DMS114 treated with DMSO at 0.1 percent for 48 hours (cell line): ENCODE data around the gene CAV2.

Source experiments
- DNase-seq: peaks from one replicate; lab custom pipeline; 2025; ENCODE audit not compliant: unreplicated experiment; lab: John Stamatoyannopoulos, UW

The CAV2 gene

DNA sequence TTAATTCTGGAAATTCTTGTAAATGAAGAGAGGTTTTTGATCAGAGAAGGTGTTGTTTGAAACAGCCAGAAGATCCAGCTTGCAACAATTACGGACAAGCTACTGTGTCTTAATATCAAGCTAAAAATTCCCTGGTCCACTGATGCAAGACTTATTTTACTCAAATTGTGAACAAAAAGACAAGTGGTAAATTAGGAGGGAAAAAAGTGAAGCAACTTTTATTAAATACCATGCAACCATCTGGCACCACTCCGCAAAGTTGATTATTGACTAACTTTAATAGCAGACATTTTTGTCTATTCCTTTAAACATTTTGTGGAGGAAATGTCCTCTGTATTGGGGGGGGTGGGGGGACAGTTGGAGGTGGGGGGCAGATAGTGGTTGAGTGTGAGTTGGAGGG is 5.1 kb upstream of the CAV2 start:
- DNase-seq, result no peak

DNA sequence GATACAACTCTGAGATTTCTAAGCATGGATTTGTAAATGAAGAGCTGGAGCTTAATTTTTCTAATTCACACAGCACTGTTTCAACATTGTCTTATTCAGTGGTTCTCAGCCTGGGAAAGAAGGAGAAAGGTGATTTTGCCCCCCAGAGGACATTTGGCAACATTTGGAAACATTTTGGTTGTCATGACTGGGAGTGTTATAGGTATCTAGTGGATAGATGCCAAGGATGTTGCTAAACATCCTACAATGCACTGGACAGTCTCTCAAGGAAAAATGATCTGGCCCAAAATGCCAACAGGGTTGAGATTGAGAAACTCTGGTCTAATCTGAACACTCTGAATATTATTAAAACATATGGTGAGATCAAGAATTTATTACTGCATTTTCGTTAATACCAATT is 3.8 kb upstream of the CAV2 start:
- no peak for DNase-seq

DNA sequence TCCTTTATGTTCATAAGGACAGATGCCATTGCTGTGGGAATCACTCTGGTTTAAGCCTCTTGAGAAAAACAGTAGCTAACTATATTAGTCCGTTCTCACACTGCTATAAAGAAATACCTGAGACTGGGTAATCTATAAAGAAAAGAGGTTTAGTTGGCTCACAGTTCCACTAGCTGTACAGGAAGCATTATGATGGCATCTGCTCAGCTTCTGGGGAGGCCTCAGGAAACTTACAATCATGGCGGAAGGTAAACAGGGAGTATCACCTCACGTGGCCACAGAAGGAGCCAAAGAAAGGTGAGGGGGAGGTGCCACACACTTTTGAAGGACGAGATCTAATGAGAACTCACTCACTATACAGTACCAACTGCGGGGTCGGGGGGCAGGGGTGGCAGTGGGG is 2.9 kb upstream of the CAV2 start:
- DNase-seq, result no peak

DNA sequence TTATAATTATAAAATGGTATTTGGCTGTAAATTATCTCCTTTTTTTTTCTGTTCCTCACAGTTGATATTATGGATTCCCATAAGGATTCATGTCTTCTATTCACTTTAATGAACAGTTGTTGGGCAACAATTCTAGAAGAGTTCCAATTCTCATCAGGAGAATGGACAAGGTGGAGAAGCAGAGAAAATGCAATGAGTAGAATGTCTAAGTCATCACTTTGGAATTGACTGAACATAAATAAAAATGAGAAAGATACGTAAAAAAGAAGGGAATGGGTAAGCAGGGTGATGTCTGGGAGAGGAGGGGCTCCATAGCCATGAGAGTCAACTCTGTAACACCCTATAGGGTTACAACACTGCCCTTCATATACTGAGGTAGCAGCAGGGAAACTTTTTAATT is 1.8 kb upstream of the CAV2 start:
- no peak for DNase-seq

DNA sequence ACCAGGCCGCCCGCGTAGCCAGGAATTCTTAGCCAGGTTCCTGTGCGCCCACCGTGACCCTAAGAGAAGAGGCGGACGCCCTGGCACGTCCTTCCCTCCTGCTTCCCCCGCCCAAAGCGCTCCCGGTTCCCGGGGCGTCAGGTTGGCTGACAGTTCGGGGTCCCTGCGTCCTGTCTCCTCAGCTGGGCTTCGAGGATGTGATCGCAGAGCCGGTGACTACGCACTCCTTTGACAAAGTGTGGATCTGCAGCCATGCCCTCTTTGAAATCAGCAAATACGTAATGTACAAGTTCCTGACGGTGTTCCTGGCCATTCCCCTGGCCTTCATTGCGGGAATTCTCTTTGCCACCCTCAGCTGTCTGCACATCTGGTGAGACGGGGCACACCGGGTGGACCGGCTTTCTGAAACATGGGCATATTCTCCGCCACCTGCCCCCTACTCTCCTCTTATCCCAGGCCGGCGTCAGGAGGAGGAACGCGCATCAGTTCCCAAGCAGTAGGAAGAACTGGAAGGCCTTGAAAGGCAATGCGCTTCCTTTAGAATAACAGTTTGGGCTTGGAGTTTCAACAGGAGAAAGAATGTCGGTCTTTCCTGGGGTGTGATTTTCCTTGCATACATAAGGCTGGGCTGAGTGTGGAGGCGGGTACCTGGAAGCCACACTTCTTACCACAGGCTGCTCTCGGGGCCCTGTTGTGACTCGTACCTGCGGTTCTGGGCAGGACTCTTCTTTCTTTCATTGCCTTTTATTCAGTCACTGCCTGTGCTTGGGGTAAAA is 728 bp downstream of the CAV2 start:
- no peak for DNase-seq

DNA sequence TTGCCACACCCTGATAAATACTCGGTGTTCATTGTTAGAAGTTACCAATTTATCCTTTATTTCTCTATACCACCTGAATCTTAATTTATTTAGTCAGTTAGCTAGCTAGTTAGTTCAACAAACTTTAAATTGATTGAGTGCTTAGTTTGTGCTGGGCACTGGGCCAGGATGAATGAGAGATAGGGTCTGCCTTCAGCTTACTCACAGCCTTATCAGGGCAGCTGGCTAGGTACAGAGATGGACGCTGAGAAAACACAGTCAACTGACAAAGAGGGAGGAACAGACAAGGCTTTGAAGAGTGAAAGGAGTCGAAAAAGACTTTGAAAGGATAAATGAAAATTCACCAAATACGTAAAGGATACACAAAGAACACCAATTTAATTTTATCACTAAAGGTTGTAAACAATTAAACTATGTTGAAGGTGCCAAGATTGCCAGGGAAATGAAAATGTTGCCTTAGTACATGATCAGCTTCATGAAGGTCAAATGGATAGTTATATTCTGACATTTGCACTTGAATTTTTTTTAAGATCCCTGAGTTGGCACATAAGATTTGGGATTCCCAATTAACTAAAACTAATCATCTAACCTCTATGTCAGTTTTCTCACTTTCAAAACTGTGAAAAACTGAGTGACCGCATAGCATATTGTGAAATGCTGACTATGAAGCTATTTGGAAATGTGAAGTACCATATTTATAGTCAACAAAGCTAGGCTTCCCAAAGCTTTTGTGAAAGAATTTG is 2.1 kb downstream of the CAV2 start:
- DNase-seq, result no peak

DNA sequence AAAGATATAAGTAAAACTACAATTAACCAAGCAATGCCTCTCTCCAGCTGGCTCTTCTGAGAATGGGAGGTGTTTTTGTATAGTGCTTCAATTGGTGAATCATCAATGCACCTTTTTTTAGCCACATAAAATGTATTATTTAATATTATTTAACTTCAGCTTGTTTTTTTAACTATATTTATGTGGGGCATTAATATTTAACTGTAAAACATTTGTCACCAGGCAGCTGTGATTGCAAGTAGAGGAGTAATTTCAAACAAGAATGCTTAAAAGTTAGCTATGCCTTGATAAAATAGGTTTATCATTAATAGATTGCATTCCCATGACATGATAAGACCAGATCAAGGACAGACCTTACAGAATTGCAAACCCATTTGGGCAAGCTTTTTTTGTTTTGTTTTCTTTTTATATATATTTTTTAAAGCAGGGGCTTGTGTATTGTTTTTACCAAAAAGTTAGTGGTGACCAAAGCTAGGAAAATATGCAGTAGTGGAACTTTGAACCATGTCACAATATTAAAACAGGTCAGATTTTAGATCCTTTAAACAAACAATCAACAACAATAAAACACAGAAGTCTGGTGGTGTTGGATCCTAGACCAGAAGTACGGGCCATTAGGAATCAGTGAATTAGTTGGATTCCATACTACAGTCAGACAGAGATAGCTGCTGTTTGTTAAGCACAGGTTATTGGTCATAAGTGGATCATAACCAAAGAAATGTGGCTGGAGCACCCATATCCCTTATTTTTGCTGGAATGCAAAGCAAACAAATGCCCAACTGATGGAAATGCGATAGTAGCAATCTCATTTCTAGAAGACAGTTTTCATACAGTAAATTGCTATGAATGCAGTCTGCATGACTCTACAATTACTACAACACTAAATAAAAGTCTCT is 2.9 kb downstream of the CAV2 start:
- no peak for DNase-seq

DNA sequence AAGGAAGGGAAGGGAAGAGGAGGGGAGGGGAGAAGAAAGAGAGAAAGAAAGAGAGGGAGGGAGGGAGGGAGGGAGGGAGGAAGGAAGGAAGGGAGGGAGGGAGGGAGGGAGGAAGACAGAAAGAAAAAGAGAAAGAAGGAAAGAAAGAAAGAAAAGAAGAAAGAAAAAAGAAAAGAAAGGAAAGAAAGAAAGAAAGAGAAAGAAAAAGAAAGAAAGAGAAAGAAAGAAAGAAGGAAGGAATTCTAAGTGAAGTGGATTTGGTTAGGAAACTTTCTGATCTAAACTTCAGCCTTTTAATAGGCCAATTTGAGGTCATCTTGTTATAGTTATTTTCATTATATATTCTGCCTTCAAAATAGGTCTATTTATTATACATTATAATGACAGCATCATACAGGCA is 4.3 kb downstream of the CAV2 start:
- no peak for DNase-seq

DNA sequence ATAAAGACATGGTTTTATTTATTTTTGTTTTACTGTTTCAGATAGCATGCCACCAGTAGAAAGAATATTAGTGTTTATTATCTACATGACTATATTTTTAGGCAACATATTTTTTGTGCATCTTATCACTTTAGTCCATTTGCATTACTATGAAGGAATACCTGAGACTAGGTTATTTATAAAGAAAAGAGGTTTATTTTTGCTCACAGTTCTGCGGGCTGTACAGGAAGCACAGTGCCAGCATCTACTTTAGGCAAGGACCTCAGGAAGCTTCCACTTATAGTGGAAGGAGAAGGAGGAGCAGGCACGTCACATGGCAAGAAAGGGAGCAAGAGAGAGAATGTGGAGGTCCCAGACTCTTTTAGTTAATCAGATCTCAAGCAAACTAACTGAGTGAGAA is 5.7 kb downstream of the CAV2 start:
- DNase-seq, result no peak

DNA sequence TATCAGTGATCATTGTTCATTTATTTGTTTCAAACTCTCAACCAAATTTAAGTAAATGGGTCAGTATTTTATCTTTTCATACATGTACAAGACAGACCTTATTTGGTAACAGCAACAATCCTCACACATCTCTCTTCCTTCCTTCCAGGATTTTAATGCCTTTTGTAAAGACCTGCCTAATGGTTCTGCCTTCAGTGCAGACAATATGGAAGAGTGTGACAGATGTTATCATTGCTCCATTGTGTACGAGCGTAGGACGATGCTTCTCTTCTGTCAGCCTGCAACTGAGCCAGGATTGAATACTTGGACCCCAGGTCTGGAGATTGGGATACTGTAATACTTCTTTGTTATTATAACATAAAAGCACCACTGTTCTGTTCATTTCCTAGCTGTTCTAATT is 6.3 kb downstream of the CAV2 start:
- no peak for DNase-seq

DNA sequence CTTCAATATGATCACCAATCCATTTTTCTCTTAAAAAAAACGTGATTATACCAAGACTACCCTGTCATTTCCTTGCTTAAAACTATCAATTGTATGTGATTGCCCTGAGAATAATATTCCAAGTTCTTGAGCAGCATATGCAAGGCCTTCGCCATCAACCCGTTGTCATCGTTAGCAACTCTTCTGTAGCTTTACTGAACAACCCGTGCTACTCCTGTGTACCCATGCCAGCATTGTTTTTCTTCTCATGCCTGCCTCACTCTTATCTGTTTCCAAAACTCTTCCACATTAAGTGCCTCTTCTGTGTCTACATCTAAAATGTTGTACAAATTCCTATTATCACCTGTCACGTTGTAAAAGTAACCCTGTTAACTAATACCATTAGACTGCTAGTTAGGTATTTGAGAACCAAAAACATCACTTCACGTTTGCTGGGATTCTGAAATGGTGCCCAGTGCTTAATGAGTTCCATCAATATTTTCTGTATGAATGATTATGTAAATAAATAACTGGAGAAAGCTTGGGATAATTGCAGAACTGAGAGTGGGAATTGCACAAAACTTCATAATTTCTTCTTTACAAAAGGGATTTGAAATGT is 10.5 kb downstream of the CAV2 start:
- DNase-seq, result no peak

DNA sequence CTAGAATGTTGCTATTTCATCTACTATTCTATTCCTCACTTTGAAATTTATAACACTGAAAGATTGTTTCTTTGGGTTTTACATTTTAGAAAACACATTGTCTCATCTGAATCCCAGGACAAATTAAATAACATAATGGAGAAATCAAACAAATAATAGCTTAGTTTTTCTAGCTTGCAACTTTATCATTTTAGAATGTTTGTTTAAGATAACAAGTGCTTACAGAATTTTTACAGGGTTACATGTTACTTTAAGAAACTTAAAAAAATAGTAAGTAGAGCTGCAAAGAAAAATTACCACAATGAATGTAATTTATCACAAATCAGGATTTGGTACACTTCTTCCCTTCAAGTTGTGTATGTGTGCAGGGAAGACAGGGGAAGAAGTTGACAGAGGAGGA is 11.3 kb downstream of the CAV2 start:
- DNase-seq, result no peak

DNA sequence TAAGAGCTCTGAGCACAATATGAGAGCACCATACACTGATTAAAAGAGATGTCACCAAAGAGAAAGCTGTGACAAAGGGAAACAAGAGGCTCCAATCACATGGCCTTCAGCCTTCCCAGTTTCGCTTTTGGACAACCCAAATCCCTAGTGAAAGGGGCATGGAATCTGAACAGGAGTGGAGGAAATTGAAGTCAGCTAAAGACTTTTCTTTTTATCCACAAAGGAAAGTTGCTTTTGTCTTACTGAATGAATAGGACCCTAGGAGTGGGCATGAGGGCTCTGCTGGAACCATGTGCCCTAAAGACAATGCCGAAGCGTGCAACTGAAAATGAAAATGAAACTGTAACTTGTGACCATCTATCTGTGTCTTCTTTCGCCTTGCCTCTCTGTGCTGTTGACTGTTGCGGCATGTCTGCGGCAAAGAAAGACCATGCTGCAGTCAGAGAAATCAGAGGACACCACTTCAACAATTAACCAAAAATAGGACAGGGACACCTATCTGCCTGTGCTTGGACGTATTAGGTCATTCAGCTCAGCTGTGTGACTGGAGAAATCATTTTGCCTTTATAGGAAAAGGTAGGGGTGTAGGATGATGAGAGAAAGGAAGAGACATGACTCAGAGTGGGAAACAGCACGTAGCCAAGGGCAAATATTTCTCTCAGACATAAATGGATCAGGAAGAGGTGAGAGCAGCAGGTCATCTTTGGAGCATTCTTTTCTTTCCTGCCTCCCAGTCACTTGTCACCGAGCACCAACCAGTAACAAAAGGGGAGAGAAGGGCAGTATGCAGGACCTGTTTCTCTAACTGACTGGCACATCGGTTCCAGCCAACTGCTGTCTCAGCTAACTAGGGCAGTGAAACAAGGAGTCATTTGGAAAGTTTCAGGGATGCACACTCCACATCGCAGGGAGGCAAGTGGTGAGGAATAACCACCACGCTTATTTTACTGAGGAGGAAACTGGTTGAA is 12.3 kb downstream of the CAV2 start:
- DNase-seq, result no peak

DNA sequence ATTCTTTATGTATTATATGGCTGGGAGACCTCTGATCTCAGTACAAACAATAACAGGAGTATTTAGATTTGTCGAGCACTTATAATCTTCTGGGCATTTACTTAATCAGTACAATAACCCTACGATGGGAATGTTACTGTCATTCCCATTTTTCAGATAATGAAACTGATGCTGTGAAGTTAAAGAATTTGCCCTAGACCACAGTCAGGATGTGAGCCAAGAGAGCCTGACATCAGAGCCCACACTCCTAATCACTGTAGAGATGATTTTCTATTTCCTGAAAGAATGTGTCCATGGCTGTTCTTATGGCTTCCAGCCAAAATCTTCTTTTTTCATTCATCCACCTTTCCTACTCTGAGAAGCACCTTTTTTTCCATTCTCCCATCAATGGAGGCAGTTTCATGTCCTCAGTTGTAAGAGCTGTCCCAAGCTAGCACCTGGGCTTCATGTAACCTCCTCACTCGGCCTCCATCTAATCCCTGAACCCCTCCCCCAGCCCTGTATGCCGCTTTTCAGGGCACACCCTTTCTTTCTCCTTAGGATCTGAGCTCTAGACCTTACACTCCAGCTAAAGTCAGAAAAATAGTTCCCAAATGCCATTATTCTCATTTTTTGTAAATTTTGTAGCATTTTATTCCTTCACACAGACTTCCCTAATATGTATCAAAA is 13.1 kb downstream of the CAV2 start:
- DNase-seq, result no peak

DNA sequence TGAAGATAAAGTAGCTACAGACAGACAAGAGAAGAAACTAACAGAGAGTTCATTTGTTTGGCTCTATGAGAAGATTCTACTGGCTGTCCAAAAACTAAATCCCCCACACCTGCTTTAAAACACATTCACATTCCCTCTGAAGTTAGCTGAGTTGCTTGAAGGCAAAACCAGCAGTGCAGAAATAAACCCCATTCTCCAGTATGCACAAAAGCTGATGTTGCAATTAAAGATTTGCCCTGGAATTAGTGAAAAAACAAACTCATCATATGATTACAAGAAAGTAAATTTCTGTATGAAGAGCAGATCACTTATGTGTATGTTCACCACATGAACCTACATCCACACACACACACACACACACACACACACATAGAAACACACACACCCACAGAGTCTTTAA is 16.0 kb downstream of the CAV2 start:
- DNase-seq, result no peak

DNA sequence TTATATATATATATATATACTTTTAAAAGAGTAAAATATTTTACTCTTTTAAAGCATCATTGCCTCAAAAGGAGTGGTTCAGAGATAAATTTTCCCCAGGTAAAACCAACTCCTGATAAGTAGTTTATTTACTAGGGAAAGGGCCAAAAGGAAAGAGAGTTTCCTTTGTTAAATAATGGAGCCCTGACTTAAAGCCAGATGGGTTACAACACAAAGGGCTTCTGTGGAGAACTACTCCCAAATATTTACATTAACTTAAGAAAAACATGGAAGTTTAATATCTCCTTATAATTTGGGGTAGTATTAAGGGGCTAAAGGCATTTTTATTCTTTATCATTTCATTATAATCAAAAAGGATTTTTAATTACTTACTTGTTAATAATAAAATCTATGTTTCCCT is 16.8 kb downstream of the CAV2 start:
- DNase-seq, result no peak

DNA sequence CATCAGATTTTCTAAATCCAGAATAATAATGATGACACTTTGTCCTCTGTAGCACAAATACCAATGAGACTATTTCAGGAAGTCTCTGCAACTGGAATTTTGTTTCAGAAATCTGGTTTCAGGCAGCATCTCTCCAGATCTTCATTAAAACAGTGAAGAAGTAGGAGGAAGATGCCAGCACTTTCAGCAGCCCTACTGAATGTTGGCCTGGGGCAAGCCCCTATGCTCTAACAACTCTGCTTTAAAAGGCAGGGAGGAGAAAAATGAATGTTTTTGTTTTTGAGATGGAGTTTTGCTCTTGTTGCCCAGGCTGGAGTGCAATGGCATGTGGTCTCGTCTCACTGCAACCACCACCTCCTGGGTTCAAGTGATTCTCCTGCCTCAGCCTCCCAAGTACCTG is 18.1 kb downstream of the CAV2 start:
- DNase-seq, result no peak

DNA sequence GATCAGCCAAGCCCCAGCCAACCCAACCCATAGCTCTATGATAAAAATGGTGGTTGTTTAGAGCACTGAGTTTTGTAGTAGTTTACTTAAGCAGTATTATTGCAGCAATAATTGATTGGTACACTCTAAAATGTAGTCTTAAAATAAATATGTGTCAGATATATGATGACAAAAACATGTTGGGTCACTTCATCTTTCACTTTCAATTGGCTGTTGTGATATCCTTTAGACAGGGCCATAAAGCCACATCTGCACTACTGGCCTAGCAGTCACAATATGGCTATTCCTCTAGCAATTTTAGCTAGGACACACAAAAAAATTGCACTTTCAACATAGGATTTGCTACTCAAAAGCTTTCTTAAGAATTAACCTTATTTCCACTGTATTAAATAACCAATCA is 19.4 kb downstream of the CAV2 start:
- no peak for DNase-seq

DNA sequence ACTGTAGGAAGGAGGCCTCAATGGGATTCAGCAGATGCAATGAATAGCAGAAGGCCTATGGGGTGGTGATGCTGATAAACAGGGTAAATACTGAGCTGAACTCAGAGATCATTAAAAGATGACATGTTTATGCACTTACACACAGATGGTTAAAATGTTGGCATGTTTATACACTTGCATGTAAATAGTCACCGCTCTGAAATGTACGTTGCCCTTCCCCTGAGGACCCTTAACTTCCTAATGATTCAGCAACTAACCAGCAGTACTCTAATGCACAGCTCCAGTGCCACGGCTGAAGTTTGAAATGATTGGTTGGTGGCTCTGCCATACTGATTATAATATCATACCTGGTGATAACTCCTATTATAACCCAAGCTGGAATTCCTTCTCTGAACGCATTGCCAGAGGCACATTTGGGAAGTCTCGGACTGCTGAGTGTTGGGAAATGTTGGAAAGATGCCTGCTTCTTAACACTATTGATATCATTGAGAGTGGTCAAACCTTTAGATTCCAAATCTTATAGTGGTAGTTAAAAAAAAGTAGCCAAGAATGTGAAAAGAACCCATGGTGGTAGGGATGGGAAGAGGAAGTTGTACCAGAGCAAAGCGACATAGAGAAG is 21.6 kb downstream of the CAV2 start:
- no peak for DNase-seq
